ENCODE results near the gene PI4KA. TPM values are rescaled to one million over a fixed set of nuclear protein-coding genes. Genes with fewer than 3 reads are reported as not detected.
A peak's percentile ranks its signal among the peaks of the same experiment; 100 is the strongest.

PI4KA gene
- total RNA-seq, 1 experiment from 2014 or later: 65.8 TPM

DNA sequence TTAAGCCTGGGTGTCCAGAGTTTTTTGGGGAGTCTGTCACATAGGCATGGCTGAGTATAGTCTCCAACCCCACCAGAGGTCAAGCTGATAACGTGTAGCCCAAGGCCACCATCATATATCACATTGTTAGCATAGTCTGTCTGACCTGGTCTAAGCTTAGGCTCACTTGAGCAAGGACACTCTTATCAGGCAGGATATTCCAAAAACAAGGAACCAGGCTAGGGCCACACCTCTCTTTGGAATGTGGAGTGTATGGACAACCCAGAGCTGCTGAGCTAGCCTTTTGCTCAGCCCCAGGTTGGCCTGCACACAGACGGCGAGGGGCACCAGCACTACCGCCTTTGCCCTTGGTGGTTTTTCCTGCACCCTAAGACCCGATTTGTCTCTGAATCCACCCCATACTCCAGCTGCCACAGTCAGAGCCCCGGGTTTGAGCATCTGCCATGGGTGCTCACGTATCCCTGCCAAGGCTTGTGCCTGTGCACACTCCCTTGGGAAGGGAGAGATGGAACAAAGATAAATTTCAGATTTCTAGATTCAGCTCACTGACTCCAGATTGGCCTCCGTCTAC lies 7.3 kb upstream of the PI4KA start:
- H4K20me1 ChIP-seq (ENCODE audit: control insufficient read depth, insufficient read depth, insufficient read length): no peaks in the 10 kb centered on the region
- H3K27me3 ChIP-seq (ENCODE audit: insufficient read depth, low read length): no peaks in the 10 kb centered on the region
- no peaks in the 10 kb centered on the region for H3K9me3 Mint-ChIP-seq
- no peak overlapping the region for H3K4ac ChIP-seq (ENCODE audit: low read depth, low read length)
- no peak overlapping the region for H2BK15ac ChIP-seq (ENCODE audit: low read depth, low read length)
- H3K9ac ChIP-seq (ENCODE audit: extremely low read depth, insufficient read length, low read length): no peak overlapping the region
- H3T11ph ChIP-seq (ENCODE audit: low read length): no peak overlapping the region
- no peak overlapping the region for H3K4me2 ChIP-seq (ENCODE audit: insufficient read depth, insufficient read length, low read length)
- H2BK120ac ChIP-seq (ENCODE audit: low read depth, low read length, poor library complexity, severe bottlenecking): no peak overlapping the region
- no peak overlapping the region for H2BK20ac ChIP-seq (ENCODE audit: low read depth, low read length, poor library complexity, severe bottlenecking)
- H3K23me2 ChIP-seq (ENCODE audit: insufficient read length, low read depth, low read length, poor library complexity, severe bottlenecking): no peaks in the 10 kb centered on the region
- H2BK5ac ChIP-seq (ENCODE audit: insufficient read length, low read length): no peak overlapping the region
- H3K23ac ChIP-seq (ENCODE audit: insufficient read length, low read depth, low read length): no peak overlapping the region
- no peaks in the 10 kb centered on the region for H3K4me1 ChIP-seq (ENCODE audit: insufficient read depth, low read length)
- TF ChIP-seq, protein P1, sequence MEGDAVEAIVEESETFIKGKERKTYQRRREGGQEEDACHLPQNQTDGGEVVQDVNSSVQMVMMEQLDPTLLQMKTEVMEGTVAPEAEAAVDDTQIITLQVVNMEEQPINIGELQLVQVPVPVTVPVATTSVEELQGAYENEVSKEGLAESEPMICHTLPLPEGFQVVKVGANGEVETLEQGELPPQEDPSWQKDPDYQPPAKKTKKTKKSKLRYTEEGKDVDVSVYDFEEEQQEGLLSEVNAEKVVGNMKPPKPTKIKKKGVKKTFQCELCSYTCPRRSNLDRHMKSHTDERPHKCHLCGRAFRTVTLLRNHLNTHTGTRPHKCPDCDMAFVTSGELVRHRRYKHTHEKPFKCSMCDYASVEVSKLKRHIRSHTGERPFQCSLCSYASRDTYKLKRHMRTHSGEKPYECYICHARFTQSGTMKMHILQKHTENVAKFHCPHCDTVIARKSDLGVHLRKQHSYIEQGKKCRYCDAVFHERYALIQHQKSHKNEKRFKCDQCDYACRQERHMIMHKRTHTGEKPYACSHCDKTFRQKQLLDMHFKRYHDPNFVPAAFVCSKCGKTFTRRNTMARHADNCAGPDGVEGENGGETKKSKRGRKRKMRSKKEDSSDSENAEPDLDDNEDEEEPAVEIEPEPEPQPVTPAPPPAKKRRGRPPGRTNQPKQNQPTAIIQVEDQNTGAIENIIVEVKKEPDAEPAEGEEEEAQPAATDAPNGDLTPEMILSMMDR (conservative IDR thresholded peaks at IDR 0.05): no peak
- DNase-seq: no peak
- H3K27ac ChIP-seq (ENCODE audit: insufficient read length, low read depth, low read length): no peak overlapping the region
- no peak overlapping the region for H4K8ac ChIP-seq (replicated peaks; ENCODE audit: insufficient read length, low read depth, low read length)
- no peaks in the 10 kb centered on the region for H3K4me1 Mint-ChIP-seq
- H2AK5ac ChIP-seq (ENCODE audit: insufficient read length, low read length): no peak overlapping the region
- H3K14ac ChIP-seq (ENCODE audit: insufficient read depth, low read length): no peak overlapping the region
- no peak overlapping the region for H2AFZ ChIP-seq (ENCODE audit: low read length)
- no peaks in the 10 kb centered on the region; the same call in 1 of the 2 replicates for H3K79me2 ChIP-seq (ENCODE audit: insufficient read depth, low read length)
- no peaks in the 10 kb centered on the region for H3K27me3 Mint-ChIP-seq (ENCODE audit: low read depth)
- H3K18ac ChIP-seq (ENCODE audit: insufficient read length, low read depth, low read length): no peak overlapping the region
- no peaks in the 10 kb centered on the region for H3K79me1 ChIP-seq (ENCODE audit: insufficient read depth, low read depth, low read length, poor library complexity, severe bottlenecking)
- no peak overlapping the region for H3K56ac ChIP-seq (ENCODE audit: insufficient read length, low read depth, low read length)
- no peak overlapping the region for H2BK12ac ChIP-seq (ENCODE audit: insufficient read length, low read depth, low read length)
- no peaks in the 10 kb centered on the region; a peak in 2 of 7 replicates for H3K36me3 Mint-ChIP-seq (ENCODE audit: insufficient read depth in 1 of 3, low read depth in 3 of 3)
- no peak overlapping the region for H4K91ac ChIP-seq (ENCODE audit: insufficient read length, low read depth, low read length)
- no peak overlapping the region for H3K4me3 Mint-ChIP-seq
- 0 out of 7 replicates have a peak overlapping the region, but pooled peaks of 1 of the 3 experiments have one; percentile 82 for H3K27ac Mint-ChIP-seq
- no CpG with 5 or more reads among the region's 8 CpGs for WGBS (ENCODE audit: extremely low coverage, insufficient read length, low lambda C conversion rate)
- no peaks in the 10 kb centered on the region for H3K9me3 ChIP-seq (ENCODE audit: control insufficient read depth, low read depth, low read length)
- H4K5ac ChIP-seq (ENCODE audit: insufficient read length, low read depth, low read length): no peak overlapping the region
